Activated T-cell treated with anti-CD3 and anti-CD28 coated beads for 48 hours (primary cell): ENCODE data around the gene TIAM1.

Experiments
- DNase-seq: peaks from one replicate; pipeline ENCODE4 v3.0.0-alpha.2; 2020; ENCODE audit warnings: low read depth

Gene TIAM1

DNA sequence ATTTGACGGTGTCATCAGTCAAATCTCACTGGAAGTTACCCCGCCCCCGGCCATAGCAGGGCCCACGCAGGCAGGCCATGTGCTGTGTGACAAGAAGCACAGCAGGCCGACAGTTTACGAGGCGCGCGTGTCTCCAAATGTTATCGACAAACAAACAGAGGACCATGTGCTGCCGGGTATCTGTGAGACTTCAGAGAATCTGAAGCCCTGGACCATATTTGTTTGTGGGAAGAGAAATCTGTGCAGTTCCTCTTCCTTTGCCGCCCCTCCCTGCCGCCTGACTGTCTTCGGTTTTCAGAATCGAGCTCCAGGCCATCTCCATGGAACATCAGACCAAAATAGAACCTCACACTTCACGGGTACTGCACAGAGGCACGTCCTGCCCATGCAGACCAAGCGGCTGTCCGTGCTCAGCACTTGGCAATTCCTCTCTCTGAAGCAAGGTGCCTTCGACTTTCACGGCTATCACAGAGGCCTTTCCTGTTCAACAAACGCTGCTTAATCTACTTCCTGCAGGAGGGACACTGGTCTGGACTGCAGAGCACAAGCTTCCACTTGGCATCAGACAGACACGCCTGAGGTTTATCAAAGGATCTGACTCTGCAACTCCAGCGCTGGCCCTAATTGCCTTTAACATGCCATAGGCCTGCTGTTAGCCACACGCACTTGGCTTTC is 170.0 kb downstream of the TIAM1 start:
- no peak for DNase-seq

DNA sequence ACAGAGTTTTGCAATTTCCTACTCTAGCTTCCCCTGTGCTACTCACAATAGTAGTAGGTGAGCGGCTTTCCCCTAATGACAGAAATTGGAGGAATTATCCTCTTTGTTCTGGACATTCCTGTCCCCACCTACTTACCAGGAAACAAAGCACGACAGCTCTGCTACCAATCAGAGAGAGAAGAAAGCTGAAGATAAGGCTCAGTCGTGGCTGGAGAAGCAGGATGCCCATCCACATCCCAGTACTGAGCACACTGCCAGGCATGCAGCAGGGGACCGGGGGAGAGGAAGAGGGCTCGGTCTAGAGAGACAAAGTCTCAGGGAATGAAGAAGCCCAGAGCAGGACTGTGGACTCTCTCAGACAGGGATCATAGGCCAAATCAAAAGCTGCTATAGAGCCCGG is 171.7 kb downstream of the TIAM1 start:
- DNase-seq: no peak

DNA sequence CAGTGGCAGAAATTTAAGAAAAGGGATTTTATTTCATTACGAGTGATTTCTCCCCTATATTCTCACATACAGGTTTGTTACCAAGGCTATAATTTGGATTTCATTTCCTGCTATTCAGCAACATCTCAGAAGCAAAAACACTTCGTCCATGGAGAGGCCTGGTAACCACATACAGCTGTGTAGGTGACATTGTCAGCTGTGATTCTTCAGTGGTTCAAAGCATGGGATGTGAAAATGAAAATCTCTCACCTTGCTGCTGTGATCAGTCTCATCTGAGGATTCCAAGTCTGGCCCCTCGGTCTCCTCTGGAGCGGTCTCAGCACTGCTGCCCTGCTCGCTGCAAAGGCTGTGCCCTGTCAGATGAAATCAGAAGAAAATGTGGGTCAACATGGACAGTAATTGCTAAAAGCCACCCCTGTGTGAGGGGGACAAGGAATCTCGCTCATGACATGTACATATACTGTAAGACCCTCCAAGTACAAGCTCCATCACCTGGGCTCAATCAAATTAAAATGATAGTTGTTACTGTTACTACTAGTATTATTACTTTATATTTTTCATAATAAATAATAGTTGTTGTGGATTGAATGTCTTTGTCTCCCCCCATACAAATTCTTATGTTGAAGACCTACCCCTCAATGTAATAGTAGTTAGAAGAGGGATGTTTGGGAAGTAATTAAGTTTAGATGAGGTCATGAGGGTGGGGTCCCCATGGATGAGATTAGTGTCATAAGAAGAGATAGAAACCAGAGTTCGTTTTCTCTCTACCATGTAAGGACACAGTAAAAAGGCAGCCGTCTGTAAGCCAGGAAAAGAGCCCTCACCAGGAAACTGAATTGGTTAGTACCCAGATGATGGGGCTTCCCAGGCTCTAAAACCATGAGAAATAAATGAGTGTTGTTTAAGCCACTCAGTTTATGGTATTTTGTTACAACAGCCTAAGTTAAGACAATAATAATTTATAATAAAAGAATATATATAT is 179.1 kb downstream of the TIAM1 start:
- no peak for DNase-seq

DNA sequence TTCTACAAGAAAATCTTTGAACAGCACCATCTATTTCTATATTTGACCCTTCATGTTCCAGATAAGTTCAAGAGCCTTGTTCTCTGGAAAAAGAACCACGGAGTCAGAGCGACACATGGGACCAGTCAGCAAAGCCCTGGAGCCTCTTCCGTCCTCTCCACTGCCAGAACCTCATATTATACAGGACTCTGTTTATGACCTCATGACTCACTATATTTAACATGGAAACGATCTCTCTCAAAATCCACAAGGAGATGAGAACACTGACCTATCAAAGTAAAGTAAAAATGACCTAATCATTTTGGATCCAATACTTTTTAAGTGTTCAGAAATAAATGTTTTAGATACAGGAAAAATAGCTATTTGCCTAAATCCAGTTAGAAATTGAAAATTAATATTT is 181.2 kb downstream of the TIAM1 start:
- DNase-seq: no peak

DNA sequence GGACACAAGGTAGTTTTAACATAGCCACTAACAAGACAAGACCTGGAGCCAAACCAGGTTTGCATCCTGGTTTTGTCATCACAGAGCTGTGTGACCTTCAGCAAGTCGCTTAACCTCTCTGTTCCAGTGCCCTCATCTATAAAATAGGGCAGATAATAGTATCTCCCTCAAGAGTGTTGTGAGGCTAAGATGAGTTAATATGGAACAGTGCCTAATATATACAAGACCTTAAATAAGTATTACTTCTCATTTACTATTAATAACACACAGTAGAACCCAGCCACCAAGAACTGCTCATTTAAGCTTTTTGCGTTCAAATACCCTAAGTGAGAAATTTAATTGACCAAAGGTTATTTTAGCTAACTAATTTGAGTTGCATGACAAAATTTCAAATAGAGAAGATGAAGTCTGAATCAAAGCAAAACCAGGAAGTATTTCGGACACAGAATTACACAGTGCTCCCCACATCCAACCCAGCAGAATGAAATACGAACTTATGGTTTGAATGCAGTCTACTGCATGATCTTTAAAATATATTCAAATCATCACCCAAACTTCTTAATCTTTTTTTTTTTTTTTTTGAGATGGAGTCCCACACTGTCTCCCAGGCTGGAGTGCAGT is 181.9 kb downstream of the TIAM1 start:
- DNase-seq: no peak

DNA sequence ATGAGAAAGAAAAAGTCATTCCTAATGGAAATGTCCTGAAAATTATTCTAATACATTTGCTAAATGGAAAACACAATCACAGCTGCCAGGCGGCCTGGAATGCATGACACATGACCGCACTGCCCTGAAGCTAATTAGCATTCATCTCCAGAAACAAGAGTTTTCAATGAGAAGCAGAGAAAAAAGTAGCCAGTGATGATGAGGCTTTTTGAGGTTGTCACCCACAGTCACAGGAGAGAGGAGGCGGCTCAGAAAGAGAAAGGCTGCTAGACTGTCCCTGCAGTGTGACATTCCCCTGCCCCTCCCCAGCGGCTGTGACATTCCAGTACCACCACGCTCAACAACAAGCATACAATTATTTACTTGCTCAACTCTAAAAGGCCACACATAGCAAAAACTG is 182.9 kb downstream of the TIAM1 start:
- DNase-seq: no peak

DNA sequence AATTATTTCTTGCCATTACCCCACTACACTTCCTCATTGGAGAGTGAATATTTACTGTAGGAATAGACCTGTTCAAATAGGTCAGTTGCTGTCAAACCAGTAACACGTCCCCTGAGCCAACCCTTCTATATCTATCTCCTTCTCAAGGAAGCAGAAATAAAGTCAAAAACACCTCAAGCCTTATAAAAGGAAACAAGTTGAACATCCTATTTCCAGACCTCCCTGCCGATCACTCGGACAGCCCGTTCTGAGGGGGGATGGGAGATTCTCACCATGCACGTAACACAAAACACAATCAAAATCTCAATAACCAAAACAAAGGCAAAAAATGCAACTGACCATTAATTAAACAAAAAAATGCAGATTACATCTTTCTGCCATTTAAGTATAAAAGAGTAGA is 184.3 kb downstream of the TIAM1 start:
- DNase-seq: no peak

DNA sequence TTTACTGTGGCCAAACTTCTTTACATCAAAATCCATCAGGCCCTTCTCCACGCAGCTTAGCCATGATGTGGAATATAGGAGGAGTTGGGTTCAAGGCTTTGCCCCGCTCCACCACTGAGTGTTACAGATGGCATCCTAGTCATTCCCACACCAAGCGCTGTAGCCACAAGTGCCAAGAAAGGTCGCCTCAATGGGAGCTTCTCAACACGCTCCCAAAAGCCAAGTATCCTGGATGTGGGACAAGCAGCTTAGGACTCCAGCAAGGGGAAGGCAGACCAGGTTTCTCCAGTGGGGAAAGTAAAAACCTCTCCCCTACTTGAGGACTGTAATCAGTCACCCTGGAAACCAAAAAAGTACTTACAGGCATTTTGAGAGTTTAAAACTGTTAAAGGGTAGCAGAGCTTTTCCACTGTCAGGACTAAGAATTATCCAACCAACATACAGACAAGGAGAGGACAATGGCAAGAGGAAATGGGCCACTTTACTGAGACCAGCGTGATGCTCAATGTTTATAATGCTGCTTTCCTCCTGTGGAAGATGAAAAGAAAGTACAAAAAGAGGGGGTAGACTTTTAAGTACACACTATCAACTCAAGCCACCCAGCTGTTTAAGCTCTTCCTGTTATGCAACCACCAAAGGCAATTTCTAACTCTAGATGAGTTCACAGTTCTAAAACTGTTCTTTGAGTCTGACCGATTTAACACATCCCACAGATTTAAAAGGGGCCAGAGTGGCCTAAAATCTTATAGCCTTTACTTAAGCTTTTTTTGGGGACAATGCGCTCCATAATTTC is 185.1 kb downstream of the TIAM1 start:
- no peak for DNase-seq

DNA sequence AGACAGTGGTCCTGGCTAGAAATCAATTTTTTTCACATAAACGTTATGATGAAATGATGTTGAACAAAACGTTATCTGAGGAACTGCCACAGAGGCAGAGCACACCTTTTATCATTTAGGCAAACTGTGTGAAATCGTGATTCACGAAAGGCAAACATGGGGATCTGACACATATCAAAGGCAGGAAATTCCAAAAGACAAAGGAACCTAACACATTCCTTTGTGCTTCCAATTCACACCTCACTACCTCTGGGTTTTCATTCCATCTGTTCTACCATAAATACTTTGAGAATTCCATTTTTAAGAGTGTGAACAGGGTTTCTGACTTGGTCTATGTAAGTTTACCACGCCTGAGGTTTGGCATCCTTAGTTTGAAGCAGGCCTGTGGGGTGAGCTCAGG is 186.3 kb downstream of the TIAM1 start:
- DNase-seq: no peak

DNA sequence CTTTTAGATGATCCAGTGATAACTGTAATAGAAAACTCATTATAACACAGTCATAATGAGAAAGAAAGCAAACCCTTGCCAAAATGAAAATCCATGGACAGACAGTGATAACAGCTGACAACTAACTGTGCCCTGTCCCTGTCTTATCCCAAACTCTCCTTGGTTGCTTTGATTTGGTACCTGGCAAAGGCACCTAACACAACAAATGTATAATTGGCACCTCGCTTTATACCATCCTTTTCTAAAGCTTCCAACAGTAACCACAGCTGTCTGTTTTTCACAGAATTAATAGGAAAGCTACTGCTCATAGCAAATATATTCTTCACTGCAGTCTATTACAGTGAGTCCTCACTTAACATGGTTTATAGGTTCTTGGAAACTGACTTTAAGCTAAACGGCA is 187.4 kb downstream of the TIAM1 start:
- no peak for DNase-seq

DNA sequence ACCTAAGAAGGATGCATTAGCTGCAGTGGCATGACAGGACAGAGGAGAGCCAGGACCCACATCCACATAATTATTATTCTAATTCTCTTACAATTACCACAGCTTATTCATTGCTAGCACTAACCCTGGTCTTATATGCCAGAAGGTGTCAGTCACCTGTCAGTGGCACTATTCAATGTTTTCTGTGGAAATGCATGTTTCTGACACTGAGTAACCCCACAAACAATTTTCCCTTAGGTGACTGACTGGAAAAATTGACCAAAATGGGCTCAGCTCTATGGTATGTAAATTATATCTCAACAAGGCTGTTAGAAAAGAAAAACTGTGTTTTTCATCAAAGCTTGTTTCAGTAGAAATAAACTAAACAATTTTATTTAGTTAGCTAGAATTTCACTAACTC is 187.9 kb downstream of the TIAM1 start:
- DNase-seq: no peak

DNA sequence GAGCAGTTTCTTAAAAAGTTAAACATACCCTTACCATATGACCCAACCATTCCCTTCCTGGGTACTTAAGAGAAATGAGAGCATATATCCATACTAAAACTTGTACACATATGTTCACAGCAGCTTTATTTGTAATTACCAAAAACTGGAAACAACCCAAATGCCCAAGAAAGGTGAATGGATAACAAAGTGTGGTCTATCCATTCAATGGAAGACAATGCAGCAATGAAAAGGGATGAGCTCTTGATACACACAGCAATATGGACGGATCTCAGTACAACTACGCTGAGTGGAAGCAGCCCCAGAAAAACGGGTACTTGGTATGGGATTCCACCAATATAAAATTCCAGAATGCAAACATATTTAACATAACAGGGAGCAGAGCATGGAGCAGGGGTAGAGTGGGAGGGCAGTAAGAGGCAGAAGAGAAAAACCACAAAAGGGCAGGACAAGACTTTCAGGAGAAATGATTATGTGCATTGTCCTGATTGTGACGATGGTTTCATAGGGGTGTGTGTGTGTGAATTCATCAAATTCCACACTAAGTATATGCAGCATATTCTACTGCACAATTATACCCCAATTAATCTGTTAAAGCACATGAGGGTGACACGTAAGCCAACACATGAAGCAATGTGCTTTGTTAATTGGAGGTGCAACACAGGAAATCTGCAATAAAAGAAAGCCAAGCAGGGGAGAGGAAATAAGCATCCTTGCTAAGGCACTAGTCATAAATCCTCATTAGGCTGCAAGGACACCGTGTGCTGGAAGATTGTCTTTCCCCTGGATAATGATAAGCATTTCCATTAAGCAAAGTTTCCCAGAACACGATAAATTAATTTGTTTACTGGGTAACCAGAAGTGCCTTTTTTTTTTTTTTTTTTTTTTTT is 192.7 kb downstream of the TIAM1 start:
- DNase-seq: no peak

DNA sequence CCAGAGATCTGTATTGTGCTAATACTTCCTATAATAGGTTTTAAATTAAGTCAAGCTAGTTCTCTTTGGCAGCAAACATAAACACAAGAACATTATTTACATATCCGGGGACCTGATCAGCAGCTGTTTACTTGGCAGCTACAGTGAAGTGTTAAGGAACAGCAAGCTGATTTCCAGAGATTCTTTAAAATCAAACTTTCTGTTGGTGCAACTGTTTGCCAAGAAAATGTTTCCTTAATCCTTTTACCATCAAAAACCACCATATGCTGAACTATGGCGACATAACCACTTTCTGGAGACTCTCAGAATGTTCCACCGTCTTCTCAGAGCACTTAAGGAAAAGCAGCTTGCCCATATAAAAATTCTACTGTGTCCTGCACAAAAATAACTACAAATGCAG is 198.8 kb downstream of the TIAM1 start:
- no peak for DNase-seq

DNA sequence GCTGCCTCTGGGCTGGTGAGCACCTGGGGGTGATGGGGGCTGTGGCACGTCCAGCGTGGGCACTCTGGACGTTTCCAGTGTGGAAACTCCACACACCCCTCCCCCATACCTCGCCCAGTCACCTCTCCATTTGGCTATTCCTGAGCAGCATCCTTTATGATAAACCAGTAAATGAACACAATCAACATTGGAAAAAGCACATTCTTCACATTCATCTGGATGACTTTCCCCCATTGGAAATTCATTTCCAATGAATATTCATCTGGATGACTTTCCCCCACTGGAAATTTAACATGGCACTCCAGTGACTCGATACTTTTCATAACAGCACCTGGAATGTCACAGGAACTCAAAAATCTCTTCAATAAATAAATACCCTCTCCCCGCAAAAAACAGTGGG is 201.0 kb downstream of the TIAM1 start:
- no peak for DNase-seq

DNA sequence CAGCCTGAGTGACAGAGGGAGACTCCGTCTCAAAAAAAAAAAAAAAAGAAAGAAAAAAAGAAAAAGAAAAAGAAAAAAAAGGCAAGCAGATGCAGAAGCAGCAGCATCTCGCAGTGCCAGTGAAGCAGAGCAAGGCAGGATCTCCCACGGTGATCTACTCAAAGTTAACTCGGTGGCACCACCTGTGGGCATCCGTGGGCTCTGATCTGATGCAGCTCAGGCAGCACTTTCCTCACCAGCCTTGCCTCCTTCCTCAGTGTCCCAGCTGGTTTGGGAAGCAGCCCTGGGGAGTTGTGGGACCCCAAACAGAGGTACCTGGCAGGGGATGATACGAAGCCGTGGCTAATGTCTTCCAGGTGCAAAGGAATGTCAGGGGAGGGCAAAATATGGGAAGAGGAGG is 201.5 kb downstream of the TIAM1 start:
- DNase-seq: no peak

DNA sequence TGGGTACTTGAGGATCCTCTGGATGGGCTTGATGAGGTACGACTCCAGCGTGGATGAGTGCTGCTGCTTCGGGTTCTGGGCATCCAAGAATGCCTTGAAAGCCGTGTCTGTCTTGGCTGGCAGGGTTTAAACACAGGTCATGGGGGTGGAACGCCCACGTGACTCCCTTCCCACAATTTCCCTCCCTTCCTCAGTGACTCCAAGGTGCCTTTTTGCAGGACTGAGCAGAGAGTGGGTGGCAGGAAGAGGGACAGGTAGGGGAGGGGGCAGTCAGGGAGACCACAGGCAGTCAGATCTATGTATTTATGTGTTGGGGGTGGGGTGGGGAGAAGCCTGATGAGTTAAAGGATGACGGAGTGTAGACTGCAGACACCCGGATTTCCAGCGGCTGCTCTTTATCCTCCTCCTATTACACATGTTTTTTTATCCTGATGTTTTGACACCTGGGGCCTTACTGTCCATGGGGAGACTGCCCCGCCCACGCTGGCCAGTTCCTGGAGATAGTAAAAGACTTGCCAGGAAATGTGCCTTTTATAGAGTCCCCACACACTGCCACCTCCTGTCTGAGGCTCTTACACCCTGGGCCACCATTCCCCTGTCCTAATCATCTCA is 202.6 kb downstream of the TIAM1 start:
- no peak for DNase-seq

DNA sequence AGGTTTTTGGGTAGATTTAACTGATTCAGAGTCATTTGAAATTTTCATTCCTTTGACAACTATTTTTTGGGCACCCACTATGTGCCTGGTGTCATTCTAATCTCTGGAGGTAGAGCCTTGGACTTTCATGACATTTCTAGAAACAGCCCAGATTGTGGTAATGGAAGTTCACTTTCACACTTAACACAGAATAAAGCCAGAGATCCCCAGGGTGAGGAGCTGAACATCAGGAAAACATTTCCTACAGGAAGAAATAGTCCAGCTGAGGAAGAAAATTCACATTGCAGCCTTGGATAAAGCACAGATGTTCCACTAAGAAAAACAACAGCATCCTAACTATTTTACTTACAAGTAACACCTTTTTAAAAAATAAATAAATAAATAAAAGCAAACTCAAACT is 203.4 kb downstream of the TIAM1 start:
- no peak for DNase-seq

DNA sequence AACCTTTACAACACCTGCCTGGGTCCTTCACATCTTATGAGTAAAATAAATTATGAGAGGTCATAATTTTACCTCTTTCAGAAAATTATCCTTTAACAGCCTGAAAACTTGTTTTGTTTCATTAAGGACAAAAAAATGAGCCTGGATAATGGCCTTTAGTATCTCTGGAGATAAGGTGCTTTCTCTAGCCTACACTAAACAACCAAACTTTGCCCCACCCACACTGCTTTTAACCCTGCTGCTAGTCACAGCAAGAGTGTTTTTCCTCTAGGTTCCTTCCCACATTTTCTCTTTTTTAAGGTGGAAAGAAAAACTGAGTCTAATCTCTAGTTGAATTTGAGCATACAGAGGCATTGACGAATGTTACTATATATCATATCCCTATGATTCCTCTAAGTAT is 204.0 kb downstream of the TIAM1 start:
- DNase-seq: no peak

DNA sequence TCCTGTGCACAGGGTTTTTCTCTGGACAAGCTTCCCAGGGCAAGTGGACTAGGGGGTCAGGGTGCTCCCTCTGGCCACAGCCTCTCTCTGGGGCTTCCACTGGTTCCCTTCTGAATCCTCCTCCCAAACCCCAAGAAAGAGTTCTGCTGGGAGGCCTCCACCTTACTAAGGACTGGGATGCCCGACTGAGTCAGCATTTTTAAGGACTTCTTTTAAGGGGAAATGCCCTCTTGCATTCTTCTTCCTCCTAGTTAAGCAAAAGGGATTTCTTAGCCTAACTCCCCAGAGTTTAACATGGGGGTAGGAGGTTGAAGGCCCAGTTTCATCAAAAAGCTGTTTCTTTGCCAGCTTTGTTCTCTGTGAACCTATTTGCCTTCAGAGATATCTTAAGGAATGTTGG is 206.1 kb downstream of the TIAM1 start:
- DNase-seq: no peak

DNA sequence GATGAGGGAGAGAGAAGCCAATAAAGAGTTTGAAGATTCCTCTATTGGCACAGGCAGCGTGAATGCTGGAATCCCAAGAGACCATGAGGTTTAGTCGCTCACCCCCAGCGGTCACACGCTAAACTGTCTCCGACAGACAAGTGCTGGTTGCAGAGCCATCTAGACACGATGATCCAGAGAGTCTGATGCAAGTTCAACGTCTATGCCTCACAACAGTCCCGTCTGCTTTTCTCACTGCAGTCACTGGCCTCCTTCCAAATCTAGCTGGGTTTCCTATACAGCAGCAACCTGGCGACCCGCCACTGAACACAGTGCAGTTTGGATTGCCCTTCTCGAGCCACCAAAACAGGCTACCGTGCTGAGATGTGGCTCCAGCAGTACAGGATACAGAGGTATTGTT is 207.2 kb downstream of the TIAM1 start:
- DNase-seq: no peak
